Measurements from ENCODE around the gene STX11.

The STX11 gene

DNA sequence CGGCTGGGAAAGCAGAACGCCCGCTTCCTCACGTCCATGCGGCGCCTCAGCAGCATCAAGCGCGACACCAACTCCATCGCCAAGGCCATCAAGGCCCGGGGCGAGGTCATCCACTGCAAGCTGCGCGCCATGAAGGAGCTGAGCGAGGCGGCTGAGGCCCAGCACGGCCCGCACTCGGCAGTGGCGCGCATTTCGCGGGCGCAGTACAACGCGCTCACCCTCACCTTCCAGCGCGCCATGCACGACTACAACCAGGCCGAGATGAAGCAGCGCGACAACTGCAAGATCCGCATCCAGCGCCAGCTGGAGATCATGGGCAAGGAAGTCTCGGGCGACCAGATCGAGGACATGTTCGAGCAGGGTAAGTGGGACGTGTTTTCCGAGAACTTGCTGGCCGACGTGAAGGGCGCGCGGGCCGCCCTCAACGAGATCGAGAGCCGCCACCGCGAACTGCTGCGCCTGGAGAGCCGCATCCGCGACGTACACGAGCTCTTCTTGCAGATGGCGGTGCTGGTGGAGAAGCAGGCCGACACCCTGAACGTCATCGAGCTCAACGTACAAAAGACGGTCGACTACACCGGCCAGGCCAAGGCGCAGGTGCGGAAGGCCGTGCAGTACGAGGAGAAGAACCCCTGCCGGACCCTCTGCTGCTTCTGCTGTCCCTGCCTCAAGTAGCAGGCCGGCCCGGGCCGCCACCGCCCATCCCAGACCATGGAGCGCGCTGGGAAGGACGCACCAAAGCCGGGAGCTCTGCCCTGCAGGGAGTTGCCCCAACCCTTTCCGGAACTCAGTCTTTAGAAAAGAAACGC, 36.7 kb downstream of the STX11 start:
- DNase-seq (ENCODE audit: extremely low read depth, low read depth) = no peak
- H3K4me3 ChIP-seq (replicated peaks; ENCODE audit: low read depth, low read length) = no peak overlapping the region
- TF ChIP-seq, protein P1, sequence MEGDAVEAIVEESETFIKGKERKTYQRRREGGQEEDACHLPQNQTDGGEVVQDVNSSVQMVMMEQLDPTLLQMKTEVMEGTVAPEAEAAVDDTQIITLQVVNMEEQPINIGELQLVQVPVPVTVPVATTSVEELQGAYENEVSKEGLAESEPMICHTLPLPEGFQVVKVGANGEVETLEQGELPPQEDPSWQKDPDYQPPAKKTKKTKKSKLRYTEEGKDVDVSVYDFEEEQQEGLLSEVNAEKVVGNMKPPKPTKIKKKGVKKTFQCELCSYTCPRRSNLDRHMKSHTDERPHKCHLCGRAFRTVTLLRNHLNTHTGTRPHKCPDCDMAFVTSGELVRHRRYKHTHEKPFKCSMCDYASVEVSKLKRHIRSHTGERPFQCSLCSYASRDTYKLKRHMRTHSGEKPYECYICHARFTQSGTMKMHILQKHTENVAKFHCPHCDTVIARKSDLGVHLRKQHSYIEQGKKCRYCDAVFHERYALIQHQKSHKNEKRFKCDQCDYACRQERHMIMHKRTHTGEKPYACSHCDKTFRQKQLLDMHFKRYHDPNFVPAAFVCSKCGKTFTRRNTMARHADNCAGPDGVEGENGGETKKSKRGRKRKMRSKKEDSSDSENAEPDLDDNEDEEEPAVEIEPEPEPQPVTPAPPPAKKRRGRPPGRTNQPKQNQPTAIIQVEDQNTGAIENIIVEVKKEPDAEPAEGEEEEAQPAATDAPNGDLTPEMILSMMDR (IDR thresholded peaks at IDR 0.05; ENCODE audit: low read depth, low read length, missing control alignments) = no peak

DNA sequence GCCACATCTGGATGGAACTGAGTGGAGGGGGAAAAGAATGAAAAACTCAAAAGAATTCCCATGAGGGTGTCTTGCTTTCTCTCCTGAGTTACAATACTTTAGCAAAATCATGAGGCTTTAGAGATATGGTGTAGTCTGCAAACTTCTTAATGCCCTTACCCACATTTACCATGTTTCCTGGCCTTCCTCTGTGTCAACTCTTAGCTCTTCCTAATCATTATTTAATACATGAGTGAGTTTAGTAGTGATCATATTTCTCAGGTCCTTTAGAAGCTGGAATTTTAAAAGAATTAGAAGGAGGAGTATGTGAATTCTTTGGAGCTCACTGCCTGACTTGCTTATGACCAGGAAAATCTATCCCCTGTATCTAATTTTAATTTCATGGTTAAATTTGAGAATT, 39.0 kb downstream of the STX11 start:
- H3K4me3 ChIP-seq (replicated peaks; ENCODE audit: low read depth, low read length) = no peak overlapping the region
- no peak for DNase-seq (ENCODE audit: extremely low read depth, low read depth)
- TF ChIP-seq, protein P1 (IDR thresholded peaks at IDR 0.05; ENCODE audit: low read depth, low read length, missing control alignments) = no peak

DNA sequence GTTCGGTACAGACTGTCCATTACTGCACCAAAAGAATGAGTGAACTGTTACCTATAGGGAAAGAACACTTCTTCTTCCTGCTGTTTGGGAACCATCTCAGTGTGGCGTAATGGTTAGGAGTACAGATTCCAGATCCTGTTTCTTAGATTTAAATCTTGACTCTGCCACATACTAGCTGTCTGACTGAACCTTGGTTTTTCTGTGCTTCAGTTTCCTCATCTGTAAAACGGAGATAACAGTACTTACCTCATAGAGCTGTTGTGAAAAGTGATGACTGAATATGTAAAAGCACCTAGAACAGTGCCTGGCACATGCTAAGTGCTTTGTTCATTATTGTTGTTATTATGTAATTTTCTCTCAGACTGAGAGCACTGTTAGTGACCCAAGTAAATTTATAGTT, 39.8 kb downstream of the STX11 start:
- TF ChIP-seq, protein P1 (IDR thresholded peaks at IDR 0.05; ENCODE audit: low read depth, low read length, missing control alignments) = no peak
- no peak overlapping the region for H3K4me3 ChIP-seq (replicated peaks; ENCODE audit: low read depth, low read length)
- no peak for DNase-seq (ENCODE audit: extremely low read depth, low read depth)

DNA sequence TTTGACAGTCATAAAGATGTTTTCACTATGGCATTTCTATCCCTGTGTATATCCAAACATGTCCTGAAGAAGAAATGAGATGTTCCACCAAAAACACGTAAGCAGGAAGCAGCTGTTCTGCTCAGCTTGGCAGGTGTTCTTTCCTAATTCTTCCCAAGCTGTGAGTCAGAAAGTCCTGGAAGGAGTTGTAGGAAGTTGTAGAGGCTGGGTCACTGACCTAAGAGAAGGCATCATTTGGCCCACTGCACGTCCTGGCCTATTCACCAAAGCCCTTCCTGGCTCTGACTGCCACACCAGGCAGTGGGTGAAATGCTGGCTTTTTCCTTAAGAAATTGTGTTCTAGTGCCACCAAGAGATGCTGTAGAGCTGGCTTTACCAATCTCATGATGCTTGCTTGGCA, 40.3 kb downstream of the STX11 start:
- TF ChIP-seq, protein P1 (IDR thresholded peaks at IDR 0.05; ENCODE audit: low read depth, low read length, missing control alignments) = no peak
- no peak overlapping the region for H3K4me3 ChIP-seq (replicated peaks; ENCODE audit: low read depth, low read length)
- peak; percentile 48 for DNase-seq (ENCODE audit: extremely low read depth, low read depth)

DNA sequence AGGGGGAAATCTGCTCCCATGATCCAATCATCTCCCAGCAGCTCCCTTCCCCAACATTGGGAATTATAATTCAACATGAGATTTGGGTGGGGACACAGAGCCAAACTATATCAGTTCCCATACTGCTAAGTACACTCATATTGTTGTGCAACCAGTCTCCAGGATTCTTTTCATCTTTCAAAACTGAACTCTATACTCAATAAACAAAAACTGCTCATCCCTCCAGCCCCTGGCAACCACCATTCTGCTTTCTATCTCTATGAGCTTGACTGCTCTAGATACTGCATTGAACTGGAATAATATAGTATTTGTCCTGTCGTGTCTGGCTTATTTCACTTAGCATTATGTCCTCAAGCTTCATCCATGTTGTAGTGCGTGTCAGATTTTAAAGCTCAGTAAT, 42.9 kb downstream of the STX11 start:
- TF ChIP-seq, protein P1 (IDR thresholded peaks at IDR 0.05; ENCODE audit: low read depth, low read length, missing control alignments) = no peak
- H3K4me3 ChIP-seq (replicated peaks; ENCODE audit: low read depth, low read length) = no peak overlapping the region

DNA sequence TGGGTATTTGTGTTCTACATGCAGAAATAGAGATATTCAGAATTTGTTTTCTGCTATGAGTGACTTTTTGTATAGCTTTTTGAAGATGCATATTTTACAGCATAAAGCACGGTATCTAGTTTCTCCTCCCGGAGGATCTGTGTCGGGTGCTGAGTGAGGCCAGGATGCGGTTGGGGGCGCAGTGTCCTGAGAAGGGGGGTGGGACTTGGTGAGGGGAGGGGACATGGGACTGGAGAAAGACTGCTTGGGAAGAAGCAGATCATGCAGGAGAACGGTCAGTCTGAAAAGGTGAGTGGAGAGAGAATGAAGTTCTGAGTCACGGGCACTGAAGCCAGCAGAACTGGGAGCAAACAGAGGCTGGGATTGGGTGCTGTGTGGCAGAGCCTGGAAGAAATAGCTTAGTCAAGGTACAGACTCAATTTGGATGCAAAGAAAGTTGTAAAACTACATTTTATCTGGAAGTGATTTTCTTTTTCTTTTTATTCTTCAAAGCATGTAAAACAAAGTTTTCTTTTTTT, 44.0 kb downstream of the STX11 start:
- H3K4me3 ChIP-seq (replicated peaks; ENCODE audit: low read depth, low read length) = no peak overlapping the region
- DNase-seq (ENCODE audit: extremely low read depth, low read depth) = no peak
- TF ChIP-seq, protein P1 (IDR thresholded peaks at IDR 0.05; ENCODE audit: low read depth, low read length, missing control alignments) = no peak

More for the DNA sequence above, 42.9 kb downstream of the STX11 start:
- DNase-seq (ENCODE audit: extremely low read depth, low read depth) = no peak
